A204.1 (cell line): Measurements from ENCODE around the gene CFAP61.

Experiments
- FAIRE-seq: peaks from 2 replicates; lab custom pipeline; 2012; peaks lifted over from hg19 to GRCh38; lab: Jason Lieb, UNC

The CFAP61 gene

GRCh38 chr20:20173254-20173653 lies 120.9 kb downstream of the CFAP61 start:
- FAIRE-seq, result no peak

DNA sequence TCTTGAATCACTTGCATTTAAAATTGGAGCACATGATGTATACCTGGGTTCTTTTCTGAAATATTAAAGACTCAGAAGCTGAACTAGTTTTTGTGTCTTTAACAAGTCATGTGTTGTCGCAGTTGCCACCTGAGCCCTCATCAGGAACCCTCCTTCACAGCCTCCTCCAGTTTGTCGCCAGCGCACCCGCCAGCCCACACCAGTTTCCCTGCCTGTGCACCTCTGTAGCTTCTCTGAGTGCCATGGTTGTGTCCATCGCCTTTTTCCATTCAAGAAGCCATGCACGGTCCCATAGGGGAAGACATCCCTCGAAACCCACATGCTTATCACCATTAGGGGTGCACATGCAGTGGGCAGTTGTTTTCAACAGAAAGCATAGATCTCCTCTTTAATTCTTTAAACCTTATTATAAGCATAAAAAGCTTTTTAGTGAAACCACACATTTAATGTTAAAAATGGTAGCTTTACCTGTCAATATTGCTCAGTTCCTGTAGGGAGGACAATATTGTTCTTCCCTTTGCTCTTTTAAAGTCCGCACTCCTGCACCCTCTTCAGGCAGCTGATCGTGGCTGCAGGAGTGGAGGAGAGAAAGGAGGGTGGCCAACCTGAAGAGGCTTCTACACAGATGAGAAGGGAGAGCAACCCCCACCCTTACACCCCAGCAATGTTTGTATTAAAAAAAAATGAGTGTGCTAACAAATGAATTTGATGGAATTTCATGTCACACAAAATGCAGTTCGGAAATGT lies 121.9 kb downstream of the CFAP61 start:
- no peak for FAIRE-seq

DNA sequence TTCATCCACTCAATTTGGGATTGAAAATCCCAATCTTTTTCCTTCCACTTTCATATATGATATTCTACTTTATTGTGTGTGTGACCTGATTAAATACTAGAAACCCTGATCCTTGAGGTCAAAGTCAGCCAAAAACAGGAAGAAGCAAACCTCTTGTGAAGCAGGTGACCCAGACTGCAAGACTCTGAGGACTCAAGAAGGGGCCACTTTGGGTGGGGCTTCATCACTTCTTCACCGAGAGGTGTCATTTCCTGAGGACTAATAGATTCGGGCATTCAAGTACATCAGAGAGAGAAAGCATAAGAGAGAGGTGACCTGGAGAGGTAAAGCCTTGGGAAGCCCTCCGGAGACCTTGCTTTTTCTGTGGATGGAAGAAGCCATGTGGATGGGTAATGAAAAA lies 129.0 kb downstream of the CFAP61 start:
- no peak for FAIRE-seq

GRCh38 chr20:20184149-20184548 lies 131.8 kb downstream of the CFAP61 start:
- FAIRE-seq, result no peak

GRCh38 chr20:20184706-20185105 lies 132.4 kb downstream of the CFAP61 start:
- FAIRE-seq, result no peak

GRCh38 chr20:20188647-20189046 lies 136.3 kb downstream of the CFAP61 start:
- no peak for FAIRE-seq

GRCh38 chr20:20192366-20192765 lies 140.0 kb downstream of the CFAP61 start:
- no peak for FAIRE-seq

DNA sequence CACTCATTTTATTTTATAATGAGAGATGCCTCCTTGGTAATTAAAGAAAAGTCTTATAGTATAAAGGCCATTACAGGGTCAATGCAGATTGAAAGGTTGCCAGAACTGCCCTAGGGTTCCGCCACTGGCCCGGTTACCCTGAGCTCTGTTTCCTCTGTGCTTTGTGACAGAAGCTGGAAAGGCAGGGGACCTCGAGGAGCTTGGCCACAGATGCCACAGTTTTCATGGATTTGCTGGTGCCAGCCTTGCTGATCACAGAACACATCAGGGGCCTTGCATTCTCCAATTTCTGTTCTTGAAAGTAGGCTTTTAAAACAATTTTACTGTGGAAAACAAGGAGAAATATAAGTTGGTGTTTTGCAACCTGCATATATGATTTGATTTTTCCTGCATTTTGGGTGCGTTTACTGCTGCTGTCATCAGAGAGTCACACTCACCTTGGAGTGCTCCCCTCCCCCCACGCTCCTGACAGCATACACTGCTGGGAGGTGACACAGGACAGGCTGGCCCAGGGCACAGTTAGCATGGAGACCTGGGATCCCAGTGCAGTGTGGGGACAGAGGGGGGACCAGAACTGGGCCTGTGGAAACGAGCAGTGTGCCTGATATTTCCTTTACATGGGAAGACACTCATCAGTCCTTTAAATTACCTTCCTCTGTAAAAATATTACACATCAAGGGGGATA lies 142.8 kb downstream of the CFAP61 start:
- FAIRE-seq, result no peak

GRCh38 chr20:20196610-20197009 lies 144.3 kb downstream of the CFAP61 start:
- FAIRE-seq, result no peak

- FAIRE-seq, result no peak
Measured at GRCh38 chr20:20198011-20198410, 145.7 kb downstream of the CFAP61 start.

DNA sequence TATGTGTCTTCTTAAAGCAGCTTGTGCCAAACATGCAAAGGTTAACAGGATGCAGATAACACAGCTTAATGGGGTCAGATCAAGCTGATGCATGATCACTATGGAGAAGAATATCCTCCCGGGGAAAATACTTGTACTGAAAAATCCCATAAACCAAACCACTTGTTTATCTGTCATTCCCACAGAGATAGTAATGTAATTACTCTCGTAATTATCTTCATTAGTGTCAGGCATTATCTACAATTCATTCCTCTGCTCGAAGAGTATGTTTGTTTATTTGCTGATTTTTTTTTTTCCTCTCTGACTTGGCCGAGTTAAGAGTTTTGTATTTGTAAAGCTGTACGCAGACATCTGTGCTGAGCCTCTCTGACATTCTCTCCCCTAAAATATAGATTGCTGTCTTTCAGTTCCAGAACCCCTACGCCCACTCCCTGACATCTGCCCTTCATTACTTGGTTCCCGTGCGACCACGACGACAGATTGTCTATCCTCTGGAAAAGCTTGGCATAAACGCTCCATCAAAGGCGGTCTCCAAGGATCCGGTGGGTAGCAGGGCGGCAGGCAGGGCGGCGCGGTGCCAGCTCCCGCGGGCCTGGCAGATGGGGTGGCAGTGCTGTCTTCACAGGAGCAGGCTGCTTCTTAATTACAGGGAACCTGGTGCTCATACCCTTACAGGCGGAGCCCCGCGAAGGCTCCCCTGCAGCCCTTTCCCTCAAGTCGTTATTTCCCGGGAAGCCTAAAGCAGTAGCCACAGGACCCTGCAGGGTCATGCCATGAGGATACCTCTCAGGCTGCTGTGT lies 147.2 kb downstream of the CFAP61 start:
- FAIRE-seq, result no peak

- no peak for FAIRE-seq
Measured at GRCh38 chr20:20201124-20201523, 148.8 kb downstream of the CFAP61 start.

DNA sequence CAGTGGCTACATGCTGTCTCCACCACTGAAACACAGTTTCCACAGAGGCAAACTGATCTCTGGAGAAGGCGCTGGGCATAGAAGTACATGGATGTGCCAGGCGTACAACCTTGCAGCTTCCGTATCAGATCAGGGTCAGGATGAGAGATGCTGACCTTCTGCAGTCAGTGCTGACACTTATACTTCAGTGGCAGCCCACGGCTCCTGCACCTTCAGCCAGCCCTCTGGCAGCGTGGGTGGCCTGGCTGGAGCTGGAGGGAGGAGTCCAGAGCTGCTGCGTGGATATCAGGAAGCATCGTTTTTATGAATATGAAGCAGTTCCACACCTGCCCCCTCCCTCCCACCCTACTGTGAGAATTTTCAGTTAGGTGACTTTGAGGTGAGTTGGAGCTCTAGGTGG lies 149.3 kb downstream of the CFAP61 start:
- no peak for FAIRE-seq

- FAIRE-seq, result no peak
Measured at GRCh38 chr20:20202768-20203167, 150.4 kb downstream of the CFAP61 start.

DNA sequence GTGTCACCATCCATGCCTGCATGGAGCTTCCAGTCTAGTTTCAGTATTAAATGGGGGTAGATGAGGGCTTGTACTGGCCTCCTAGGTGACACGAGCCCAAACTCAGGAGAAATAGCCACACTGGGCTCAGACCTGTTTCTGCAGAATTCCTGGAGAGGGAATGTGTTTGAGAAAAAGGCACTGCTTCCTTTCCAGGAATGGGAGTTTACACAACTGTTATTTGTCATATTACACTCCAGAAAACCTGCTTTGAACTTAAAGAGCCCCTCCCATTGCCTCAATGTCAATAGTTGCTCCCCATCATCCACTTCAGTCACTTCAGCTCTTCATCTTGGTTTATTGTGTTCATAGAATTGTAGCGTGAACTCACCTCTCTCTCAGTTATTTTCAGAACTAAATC lies 151.5 kb downstream of the CFAP61 start:
- FAIRE-seq, result no peak

GRCh38 chr20:20204256-20204655 lies 151.9 kb downstream of the CFAP61 start:
- FAIRE-seq, result no peak

DNA sequence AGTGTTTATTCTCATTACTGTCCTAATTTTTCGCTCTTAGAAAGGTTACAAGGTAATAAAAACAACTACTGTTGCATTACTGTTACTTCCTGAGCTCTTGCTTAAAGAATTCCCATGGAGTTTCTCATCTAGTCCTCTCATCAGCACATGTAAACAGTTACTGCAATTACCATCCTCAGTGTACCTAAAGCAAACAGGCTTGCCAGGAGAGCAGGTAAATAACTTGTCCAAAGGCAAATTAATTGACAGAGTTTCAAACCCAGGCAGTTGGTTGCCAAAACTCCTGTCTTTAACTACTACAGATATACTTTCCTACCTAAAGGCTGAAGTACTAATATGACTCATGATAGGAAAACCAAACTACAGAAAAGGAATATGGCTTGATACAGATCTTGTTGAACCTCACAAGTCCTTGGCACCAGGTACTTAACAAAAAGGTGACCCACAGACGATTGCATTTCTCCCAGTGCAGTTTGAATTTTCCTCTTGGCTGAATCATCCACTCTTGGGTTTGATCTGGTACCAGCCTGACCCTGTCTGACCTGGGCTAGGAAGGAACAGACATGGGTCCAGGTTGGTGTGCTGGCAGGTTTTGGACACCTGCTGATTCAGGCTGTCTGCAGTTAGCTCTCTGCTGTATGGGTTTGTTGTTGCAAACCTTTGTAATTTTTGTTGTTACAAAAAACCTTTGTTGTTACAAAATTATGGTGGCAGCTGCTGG lies 153.0 kb downstream of the CFAP61 start:
- FAIRE-seq, result no peak

- FAIRE-seq, result no peak
Measured at GRCh38 chr20:20205862-20206236, 153.5 kb downstream of the CFAP61 start.

DNA sequence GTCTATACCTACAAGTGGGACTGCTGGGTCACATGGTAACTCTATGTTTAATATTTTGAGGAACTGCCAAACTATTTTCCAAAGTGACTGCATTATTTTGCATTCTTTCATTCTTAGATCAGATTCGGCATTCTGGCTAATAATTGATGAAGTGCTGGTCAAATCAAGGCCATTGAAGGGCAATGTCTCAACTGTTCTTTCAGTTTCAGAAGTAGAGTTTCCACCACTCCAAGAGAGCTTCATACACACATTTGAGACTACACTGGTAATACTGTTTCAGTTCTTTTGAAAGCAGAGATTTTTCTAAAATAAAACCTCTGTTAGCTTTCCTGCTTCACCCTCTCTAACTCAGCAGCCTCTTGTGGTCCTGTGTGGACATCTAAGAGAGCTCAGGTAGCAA lies 154.5 kb downstream of the CFAP61 start:
- FAIRE-seq, result no peak

- FAIRE-seq, result no peak
Measured at GRCh38 chr20:20207291-20207690, 155.0 kb downstream of the CFAP61 start.

GRCh38 chr20:20207872-20208271 lies 155.5 kb downstream of the CFAP61 start:
- FAIRE-seq, result no peak

- FAIRE-seq, result no peak
Measured at GRCh38 chr20:20209684-20210083, 157.4 kb downstream of the CFAP61 start.

- FAIRE-seq, result no peak
Measured at GRCh38 chr20:20210327-20210726, 158.0 kb downstream of the CFAP61 start.
